HepG2 (cell line): ENCODE measurements around the gene TAF11L2. TPM values are rescaled to one million over a fixed set of nuclear protein-coding genes. Genes with fewer than 3 reads are reported as not detected.

ENCODE experiments used
- ATAC-seq: fragments of 200-7000 bp; cut with Tn5 transposase; 3 replicates; pipeline ENCODE4 v1.9.1; 2020; ENCODE audit warnings: mild to moderate bottlenecking, moderate library complexity
- BruUV-seq: library from RNA; stranded (reverse); fragments of 400-500 nt; replicated peaks from 2 replicates; lab custom pipeline; 2021; lab: Mats Ljungman, UMichigan
- CTCF ChIA-PET: fragments of 300-600 bp; formaldehyde crosslinking; extraction: SDS; loops from one replicate; lab custom pipeline; 2021; ENCODE audit warnings: low total read pairs, inconsistent platforms, low intra/inter-chr PET ratio; lab: Yijun Ruan, JAX
- POLR2A ChIA-PET: fragments of 350-600 bp; sonication (Branson Sonifier 250); formaldehyde crosslinking; loops from one replicate; lab custom pipeline; 2020; ENCODE audit warnings: antibody characterized with exemption, inconsistent platforms; lab: Yijun Ruan, JAX
- DNase-seq: peaks from one replicate; pipeline ENCODE4 v3.0.0-alpha.2; 2015; ENCODE audit warnings: low spot score
- FAIRE-seq: peaks from 3 replicates; lab custom pipeline; 2011; peaks lifted over from hg19 to GRCh38; lab: Jason Lieb, UNC
- H2AFZ ChIP-seq: one replicate; pipeline ENCODE4 v1.6.1; 2011; ENCODE audit warnings: low read length, inconsistent platforms
- H3K27ac ChIP-seq: fragments of 300-600 bp; 3 replicates; pipeline ENCODE4 v1.8.0; 2011; ENCODE audit warnings: mixed run types, mild to moderate bottlenecking, mixed read lengths, low read length, inconsistent platforms; ENCODE audit not compliant: insufficient read depth; ENCODE audit errors: extremely low read length
- H3K27me3 ChIP-seq, 2 experiments: fragments of 200-600 bp in 1 of 2; 2 replicates in 1 of 2; 3 replicates in 1 of 2; pipeline versions ENCODE4 v1.6.0 to v1.8.0; 2011; ENCODE audit warnings: low read length in 2 of 2, mild to moderate bottlenecking in 2 of 2, moderate library complexity in 2 of 2, inconsistent platforms in 1 of 2; ENCODE audit not compliant: insufficient read depth in 2 of 2, control insufficient read depth in 1 of 2
- H3K36me3 ChIP-seq, 2 experiments: fragments of 200-600 bp in 1 of 2; replicated peaks in 1 of 2; 2 replicates in 1 of 2; 3 replicates in 1 of 2; pipeline versions ENCODE4 v1.5.1 to v1.8.0; 2011; ENCODE audit warnings: low read length in 2 of 2, inconsistent platforms in 1 of 2; ENCODE audit not compliant: insufficient read depth in 2 of 2, control insufficient read depth in 1 of 2
- H3K4me1 ChIP-seq: 2 replicates; pipeline ENCODE4 v1.5.1; 2012; ENCODE audit warnings: low read length, inconsistent platforms; ENCODE audit not compliant: insufficient read depth
- H3K4me2 ChIP-seq: 2 replicates; pipeline ENCODE4 v1.6.0; 2011; ENCODE audit warnings: low read depth, low read length, inconsistent platforms
- H3K4me3 ChIP-seq, 3 experiments: fragments of 200-600 bp in 1 of 3; sonication (generic), shearing (Covaris generic) in 1 of 3; replicated peaks in 1 of 3; 2 replicates each; pipeline ENCODE4 v1.5.1; 2011 to 2016; ENCODE audit warnings: low read length in 3 of 3, inconsistent platforms in 2 of 3, low read depth in 2 of 3, mild to moderate bottlenecking in 2 of 3, control low read depth in 1 of 3, mixed read lengths in 1 of 3; ENCODE audit not compliant: insufficient read depth in 1 of 3
- H3K79me2 ChIP-seq: one replicate; pipeline ENCODE4 v1.6.1; 2011; ENCODE audit warnings: low read length, inconsistent platforms; ENCODE audit not compliant: insufficient read depth
- H3K9ac ChIP-seq: 2 replicates; pipeline ENCODE4 v1.6.0; 2011; ENCODE audit warnings: mild to moderate bottlenecking, low read depth, low read length, inconsistent platforms; ENCODE audit not compliant: insufficient read depth
- H3K9me3 ChIP-seq: 2 replicates; pipeline ENCODE4 v1.5.1; 2012; ENCODE audit warnings: mild to moderate bottlenecking, low read length
- H4K20me1 ChIP-seq: 2 replicates; pipeline ENCODE4 v1.6.0; 2011; ENCODE audit warnings: inconsistent platforms, mild to moderate bottlenecking, low read length, moderate library complexity; ENCODE audit not compliant: insufficient read depth
- CEBPG ChIP-seq: IDR thresholded peaks from 2 replicates; pipeline ENCODE4 v1.6.1; 2016
- EED ChIP-seq: sonication (generic); formaldehyde crosslinking; IDR thresholded peaks from 2 replicates; pipeline ENCODE4 v1.5.0; 2020; ENCODE audit warnings: mild to moderate bottlenecking, missing genetic modification reagents
- ELF3 ChIP-seq: IDR thresholded peaks from 2 replicates; pipeline ENCODE4 v1.6.1; 2016; ENCODE audit warnings: missing genetic modification reagents, missing compliant biosample characterization
- MAFF ChIP-seq: IDR thresholded peaks from 2 replicates; pipeline ENCODE4 v1.6.1; 2011; ENCODE audit warnings: low read depth, low read length, improper control_type of control experiment
- MED8 ChIP-seq: sonication (generic); formaldehyde crosslinking; IDR thresholded peaks from 2 replicates; pipeline ENCODE4 v1.8.1; 2023; ENCODE audit warnings: mild to moderate bottlenecking, missing genetic modification reagents; ENCODE audit not compliant: insufficient replicate concordance
- PAF1 ChIP-seq: IDR thresholded peaks from 2 replicates; pipeline ENCODE4 v1.6.1; 2016; ENCODE audit warnings: missing genetic modification reagents, missing compliant biosample characterization
- SP5 ChIP-seq: IDR thresholded peaks from 2 replicates; pipeline ENCODE4 v1.6.1; 2016; ENCODE audit warnings: low read depth, borderline replicate concordance
- ZNF670 ChIP-seq: sonication (generic); formaldehyde crosslinking; IDR thresholded peaks from 2 replicates; pipeline ENCODE4 v1.8.0; 2022; ENCODE audit warnings: mild to moderate bottlenecking, missing genetic modification reagents, borderline replicate concordance
- WGBS: methylation state at CpG from one replicate; pipeline ENCODE4 v1.1.6; 2017; ENCODE audit warnings: low lambda C conversion rate; 5-methylcytosine and 5-hydroxymethylcytosine counted together
- in situ Hi-C: cut with HindIII; loops from 2 replicates; pipeline ENCODE4 v1.10.0; 2017; ENCODE audit warnings: low pct_unique_long_range_greater_than_20kb; ENCODE audit not compliant: extremely low pct_ligation_motif_present
- intact Hi-C: fragments of 100-400 bp; cut with micrococcal nuclease; formaldehyde crosslinking; loops from one replicate; pipeline ENCODE4 v1.10.0; 2022; ENCODE audit not compliant: unreplicated experiment
- polyA plus RNA-seq, 8 experiments: library from polyadenylated mRNA; depleted of rRNA in 3 of 8; stranded (reverse) in 7 of 8; unstranded in 1 of 8; fragments of >200 nt; fragmentation: Illumina TruSeq in 4 of 8; extraction: Trizol in 4 of 8; gene quantifications; 2 replicates each; pipeline versions ENCODE4 v1.2.1 to v1.2.3, GENCODE V29; 2011 to 2016; ENCODE audit warnings: low read depth in 4 of 8, missing spikeins in 1 of 8, mixed read lengths in 1 of 8; ENCODE audit not compliant: insufficient read depth in 1 of 8
- total RNA-seq, 5 experiments: library from RNA; depleted of rRNA; stranded (reverse); fragments of >200 nt; fragmentation: Illumina TruSeq; extraction: Trizol; gene quantifications; 2 replicates each; pipeline ENCODE4 v1.2.3, GENCODE V29; 2016; ENCODE audit warnings: low read depth in 1 of 5
- TF ChIP-seq, protein P1 (sequence below): sonication (generic); formaldehyde crosslinking; IDR thresholded peaks from 2 replicates; pipeline ENCODE4 v1.4.0; 2020; ENCODE audit warnings: missing genetic modification reagents
- TF ChIP-seq, protein P2 (sequence below): fragments of 450-650 bp; IDR thresholded peaks from 2 replicates; pipeline ENCODE4 v1.6.1; 2017; ENCODE audit warnings: mild to moderate bottlenecking
- TF ChIP-seq, protein P3 (sequence below): sonication (generic); formaldehyde crosslinking; IDR thresholded peaks from 2 replicates; pipeline ENCODE4 v1.4.0; 2020; ENCODE audit warnings: missing genetic modification reagents

Gene TAF11L2
- total and polyA plus RNA-seq, 2 of the 13 experiments (the other 11 are each of a cell fraction or from before 2014, with no cell fraction given) = not detected

DNA sequence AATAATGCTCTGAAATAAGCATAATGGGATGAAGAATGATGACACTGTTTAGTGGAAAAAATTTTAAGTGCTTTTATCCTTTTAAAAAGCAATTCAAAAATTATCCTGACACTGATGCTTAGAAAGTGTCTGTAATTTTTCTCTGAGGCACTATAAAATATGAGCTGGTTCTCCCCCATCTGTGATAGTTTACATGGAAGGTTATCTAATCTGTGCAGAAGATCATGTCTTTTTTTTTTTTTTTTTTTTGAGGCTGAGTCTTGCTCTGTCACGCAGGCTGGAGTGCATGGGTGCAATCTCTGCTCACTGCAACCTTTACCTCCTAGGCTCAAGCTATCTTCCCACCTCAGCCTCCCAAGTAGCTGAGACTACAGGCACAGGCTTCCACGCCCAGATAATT, 15.2 kb upstream of the TAF11L2 start:
- FAIRE-seq (no peak), ATAC-seq (no peak), DNase-seq (no peak)
- no peak overlapping the region for H3K9ac ChIP-seq
- H3K27ac ChIP-seq = no peak overlapping the region
- no peak overlapping the region for H3K4me3 ChIP-seq
- no peaks in the 10 kb centered on the region for H3K9me3 ChIP-seq
- 0% methylated on average over 2 of the region's 2 CpGs for WGBS
- POLR2A ChIA-PET = no interaction called here
- no peaks in the 10 kb centered on the region for H3K4me1 ChIP-seq
- no peaks in the 10 kb centered on the region for H3K36me3 ChIP-seq
- H4K20me1 ChIP-seq = no peaks in the 10 kb centered on the region
- no peaks in the 10 kb centered on the region for H3K79me2 ChIP-seq
- H3K4me2 ChIP-seq = no peak overlapping the region
- in situ Hi-C loops (no loop called here), intact Hi-C loops (no loop called here)
- no peaks in the 10 kb centered on the region; a peak in 1 of 5 replicates for H3K27me3 ChIP-seq
- CTCF ChIA-PET = no interaction called here
- no TSS peak for BruUV-seq
- no peak overlapping the region for H2AFZ ChIP-seq
- no peak for TF ChIP-seq SP5 (CRISPR knock-in tag)
- TF ChIP-seq MAFF = no peak
- TF ChIP-seq, protein P1, sequence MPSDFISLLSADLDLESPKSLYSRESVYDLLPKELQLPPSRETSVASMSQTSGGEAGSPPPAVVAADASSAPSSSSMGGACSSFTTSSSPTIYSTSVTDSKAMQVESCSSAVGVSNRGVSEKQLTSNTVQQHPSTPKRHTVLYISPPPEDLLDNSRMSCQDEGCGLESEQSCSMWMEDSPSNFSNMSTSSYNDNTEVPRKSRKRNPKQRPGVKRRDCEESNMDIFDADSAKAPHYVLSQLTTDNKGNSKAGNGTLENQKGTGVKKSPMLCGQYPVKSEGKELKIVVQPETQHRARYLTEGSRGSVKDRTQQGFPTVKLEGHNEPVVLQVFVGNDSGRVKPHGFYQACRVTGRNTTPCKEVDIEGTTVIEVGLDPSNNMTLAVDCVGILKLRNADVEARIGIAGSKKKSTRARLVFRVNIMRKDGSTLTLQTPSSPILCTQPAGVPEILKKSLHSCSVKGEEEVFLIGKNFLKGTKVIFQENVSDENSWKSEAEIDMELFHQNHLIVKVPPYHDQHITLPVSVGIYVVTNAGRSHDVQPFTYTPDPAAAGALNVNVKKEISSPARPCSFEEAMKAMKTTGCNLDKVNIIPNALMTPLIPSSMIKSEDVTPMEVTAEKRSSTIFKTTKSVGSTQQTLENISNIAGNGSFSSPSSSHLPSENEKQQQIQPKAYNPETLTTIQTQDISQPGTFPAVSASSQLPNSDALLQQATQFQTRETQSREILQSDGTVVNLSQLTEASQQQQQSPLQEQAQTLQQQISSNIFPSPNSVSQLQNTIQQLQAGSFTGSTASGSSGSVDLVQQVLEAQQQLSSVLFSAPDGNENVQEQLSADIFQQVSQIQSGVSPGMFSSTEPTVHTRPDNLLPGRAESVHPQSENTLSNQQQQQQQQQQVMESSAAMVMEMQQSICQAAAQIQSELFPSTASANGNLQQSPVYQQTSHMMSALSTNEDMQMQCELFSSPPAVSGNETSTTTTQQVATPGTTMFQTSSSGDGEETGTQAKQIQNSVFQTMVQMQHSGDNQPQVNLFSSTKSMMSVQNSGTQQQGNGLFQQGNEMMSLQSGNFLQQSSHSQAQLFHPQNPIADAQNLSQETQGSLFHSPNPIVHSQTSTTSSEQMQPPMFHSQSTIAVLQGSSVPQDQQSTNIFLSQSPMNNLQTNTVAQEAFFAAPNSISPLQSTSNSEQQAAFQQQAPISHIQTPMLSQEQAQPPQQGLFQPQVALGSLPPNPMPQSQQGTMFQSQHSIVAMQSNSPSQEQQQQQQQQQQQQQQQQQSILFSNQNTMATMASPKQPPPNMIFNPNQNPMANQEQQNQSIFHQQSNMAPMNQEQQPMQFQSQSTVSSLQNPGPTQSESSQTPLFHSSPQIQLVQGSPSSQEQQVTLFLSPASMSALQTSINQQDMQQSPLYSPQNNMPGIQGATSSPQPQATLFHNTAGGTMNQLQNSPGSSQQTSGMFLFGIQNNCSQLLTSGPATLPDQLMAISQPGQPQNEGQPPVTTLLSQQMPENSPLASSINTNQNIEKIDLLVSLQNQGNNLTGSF = no peak
- TF ChIP-seq MED8 (CRISPR knock-in tag) = no peak
- TF ChIP-seq, protein P2, sequence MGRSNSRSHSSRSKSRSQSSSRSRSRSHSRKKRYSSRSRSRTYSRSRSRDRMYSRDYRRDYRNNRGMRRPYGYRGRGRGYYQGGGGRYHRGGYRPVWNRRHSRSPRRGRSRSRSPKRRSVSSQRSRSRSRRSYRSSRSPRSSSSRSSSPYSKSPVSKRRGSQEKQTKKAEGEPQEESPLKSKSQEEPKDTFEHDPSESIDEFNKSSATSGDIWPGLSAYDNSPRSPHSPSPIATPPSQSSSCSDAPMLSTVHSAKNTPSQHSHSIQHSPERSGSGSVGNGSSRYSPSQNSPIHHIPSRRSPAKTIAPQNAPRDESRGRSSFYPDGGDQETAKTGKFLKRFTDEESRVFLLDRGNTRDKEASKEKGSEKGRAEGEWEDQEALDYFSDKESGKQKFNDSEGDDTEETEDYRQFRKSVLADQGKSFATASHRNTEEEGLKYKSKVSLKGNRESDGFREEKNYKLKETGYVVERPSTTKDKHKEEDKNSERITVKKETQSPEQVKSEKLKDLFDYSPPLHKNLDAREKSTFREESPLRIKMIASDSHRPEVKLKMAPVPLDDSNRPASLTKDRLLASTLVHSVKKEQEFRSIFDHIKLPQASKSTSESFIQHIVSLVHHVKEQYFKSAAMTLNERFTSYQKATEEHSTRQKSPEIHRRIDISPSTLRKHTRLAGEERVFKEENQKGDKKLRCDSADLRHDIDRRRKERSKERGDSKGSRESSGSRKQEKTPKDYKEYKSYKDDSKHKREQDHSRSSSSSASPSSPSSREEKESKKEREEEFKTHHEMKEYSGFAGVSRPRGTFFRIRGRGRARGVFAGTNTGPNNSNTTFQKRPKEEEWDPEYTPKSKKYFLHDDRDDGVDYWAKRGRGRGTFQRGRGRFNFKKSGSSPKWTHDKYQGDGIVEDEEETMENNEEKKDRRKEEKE = no peak
- TF ChIP-seq, protein P3, sequence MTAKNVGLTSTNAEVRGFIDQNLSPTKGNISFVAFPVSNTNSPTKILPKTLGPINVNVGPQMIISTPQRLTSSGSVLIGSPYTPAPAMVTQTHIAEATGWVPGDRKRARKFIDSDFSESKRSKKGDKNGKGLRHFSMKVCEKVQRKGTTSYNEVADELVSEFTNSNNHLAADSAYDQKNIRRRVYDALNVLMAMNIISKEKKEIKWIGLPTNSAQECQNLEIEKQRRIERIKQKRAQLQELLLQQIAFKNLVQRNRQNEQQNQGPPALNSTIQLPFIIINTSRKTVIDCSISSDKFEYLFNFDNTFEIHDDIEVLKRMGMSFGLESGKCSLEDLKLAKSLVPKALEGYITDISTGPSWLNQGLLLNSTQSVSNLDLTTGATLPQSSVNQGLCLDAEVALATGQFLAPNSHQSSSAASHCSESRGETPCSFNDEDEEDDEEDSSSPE (CRISPR knock-in tag) = no peak
- TF ChIP-seq ZNF670 (CRISPR knock-in tag) = no peak
- TF ChIP-seq EED (CRISPR knock-in tag) = no peak
- no peak for TF ChIP-seq ELF3 (CRISPR knock-in tag)
- TF ChIP-seq CEBPG (CRISPR knock-in tag) = no peak
- TF ChIP-seq PAF1 (CRISPR knock-in tag) = no peak
- TF ChIP-seq, all 625 proteins: peak for 0
